OCI-LY7 (cell line): Measurements from ENCODE around the gene FAM174B. TPM values are rescaled to one million over a fixed set of nuclear protein-coding genes. Genes with fewer than 3 reads are reported as not detected.

Source experiments
- BruUV-seq: library from RNA; stranded (reverse); fragments of 400-500 nt; replicated peaks from 2 replicates; lab custom pipeline; 2021; lab: Mats Ljungman, UMichigan
- CTCF ChIA-PET: fragments of 300-600 bp; sonication (Branson Sonifier 250); formaldehyde crosslinking; loops from one replicate; lab custom pipeline; 2022; ENCODE audit warnings: antibody characterized with exemption; ENCODE audit not compliant: unreplicated experiment; lab: Charles Lee
- POLR2A ChIA-PET: fragments of 300-600 bp; sonication (Branson Sonifier 250); formaldehyde crosslinking; loops from one replicate; lab custom pipeline; 2022; ENCODE audit warnings: antibody characterized with exemption; lab: Charles Lee
- DNase-seq: peaks from one replicate; pipeline ENCODE4 v3.0.0-alpha.2; 2015; ENCODE audit warnings: low spot score
- H2AFZ ChIP-seq: fragments of 200-600 bp; sonication (generic), shearing (Covaris generic); 2 replicates; pipeline ENCODE4 v1.6.1; 2014; ENCODE audit warnings: mild to moderate bottlenecking, antibody characterized with exemption, low read length, moderate library complexity
- H3K27ac ChIP-seq: fragments of 200-600 bp; sonication (generic); 2 replicates; pipeline ENCODE4 v1.5.1; 2014; ENCODE audit warnings: mixed run types, low read depth, mild to moderate bottlenecking, moderate library complexity, low read length, inconsistent platforms; ENCODE audit not compliant: poor library complexity, severe bottlenecking
- H3K36me3 ChIP-seq: fragments of 200-600 bp; sonication (generic); 2 replicates; pipeline ENCODE4 v1.6.1; 2014; ENCODE audit warnings: mild to moderate bottlenecking, antibody characterized with exemption, low read length, moderate library complexity, mixed read lengths; ENCODE audit not compliant: insufficient read depth
- H3K4me1 ChIP-seq: fragments of 200-600 bp; sonication (generic); 2 replicates; pipeline ENCODE4 v1.5.1; 2014; ENCODE audit warnings: mild to moderate bottlenecking, low read length; ENCODE audit not compliant: insufficient read depth, poor library complexity, severe bottlenecking
- H3K4me2 ChIP-seq: fragments of 200-600 bp; sonication (generic); 2 replicates; pipeline ENCODE4 v1.6.1; 2014; ENCODE audit warnings: mild to moderate bottlenecking, low read length
- H3K4me3 ChIP-seq: fragments of 200-600 bp; sonication (generic); 2 replicates; pipeline ENCODE4 v1.5.1; 2014; ENCODE audit warnings: mild to moderate bottlenecking, low read depth, low read length; ENCODE audit not compliant: poor library complexity, severe bottlenecking
- H3K79me2 ChIP-seq: fragments of 200-600 bp; sonication (generic); 2 replicates; pipeline ENCODE4 v1.6.1; 2016; ENCODE audit warnings: low read depth, mild to moderate bottlenecking, low read length, moderate library complexity, mixed read lengths; ENCODE audit not compliant: insufficient read depth
- H3K9me2 ChIP-seq: fragments of 200-600 bp; sonication (generic); 2 replicates; pipeline ENCODE4 v1.6.1; 2016; ENCODE audit warnings: mild to moderate bottlenecking, low read length, mixed read lengths; ENCODE audit not compliant: insufficient read depth
- H3K9me3 ChIP-seq: fragments of 200-600 bp; sonication (generic); 2 replicates; pipeline ENCODE4 v1.6.1; 2014; ENCODE audit warnings: mild to moderate bottlenecking, mixed run types, low read length, mixed read lengths
- H4K20me1 ChIP-seq: fragments of 200-600 bp; sonication (generic); 2 replicates; pipeline ENCODE4 v1.6.1; 2014; ENCODE audit warnings: mild to moderate bottlenecking, antibody characterized with exemption, low read length, moderate library complexity, mixed read lengths; ENCODE audit not compliant: insufficient read depth
- CTCF ChIP-seq: fragments of 200-600 bp; sonication (generic); conservative IDR thresholded peaks from 2 replicates; pipeline ENCODE4 v1.5.1; 2014; ENCODE audit warnings: mild to moderate bottlenecking, antibody characterized with exemption, low read length, moderate library complexity, mixed read lengths
- EZH2phosphoT487 ChIP-seq: fragments of 200-600 bp; sonication (generic); IDR thresholded peaks from 2 replicates; pipeline ENCODE4 v1.6.1; 2018; ENCODE audit warnings: low read depth, borderline replicate concordance, mild to moderate bottlenecking, mixed run types, antibody characterized with exemption, low read length, moderate library complexity, mixed read lengths
- intact Hi-C: fragments of 100-400 bp; cut with micrococcal nuclease; formaldehyde crosslinking; loops from one replicate; pipeline ENCODE4 v1.10.0; 2022; ENCODE audit not compliant: unreplicated experiment
- total RNA-seq, 2 experiments: library from RNA; depleted of rRNA in 1 of 2; stranded (reverse); fragments of >200 nt in 1 of 2; shearing (Covaris generic) in 1 of 2; gene quantifications; 2 replicates each; pipeline ENCODE4 v1.2.3, GENCODE V29; 2014 to 2022

The FAM174B gene
- total RNA-seq, 2 experiments from 2014 or later, result 1.3 to 24.4 TPM

- CTCF ChIA-PET, result no interaction called here
Measured at GRCh38 chr15:92580521-92580920, 75.1 kb downstream of the FAM174B start.

GRCh38 chr15:92579931-92580470 is 75.6 kb downstream of the FAM174B start:
- TF ChIP-seq EZH2phosphoT487, result no peak
- no peak for TF ChIP-seq CTCF
- POLR2A ChIA-PET, result interaction anchor here (0.6 kb wide), 1 partner anchor 85 kb away, joined by 3 read pairs; no protein-coding TSS in a partner anchor

More at GRCh38 chr15:92580521-92580920, 75.1 kb downstream of the FAM174B start:
- no peaks in the 10 kb centered on the region for H4K20me1 ChIP-seq
- no peaks in the 10 kb centered on the region for H3K79me2 ChIP-seq
- no peak overlapping the region for H2AFZ ChIP-seq
- no peaks in the 10 kb centered on the region for H3K9me2 ChIP-seq
- no peak for TF ChIP-seq CTCF
- TF ChIP-seq EZH2phosphoT487, result no peak
- H3K4me2 ChIP-seq, result no peak overlapping the region
- DNase-seq, result no peak
- POLR2A ChIA-PET, result interaction anchor here (0.6 kb wide), 1 partner anchor 84 kb away, joined by 3 read pairs; no protein-coding TSS in a partner anchor
- BruUV-seq, result no TSS peak
- H3K4me3 ChIP-seq, result no peak overlapping the region
- no peaks in the 10 kb centered on the region for H3K4me1 ChIP-seq
- no peak overlapping the region for H3K27ac ChIP-seq
- H3K9me3 ChIP-seq, result no peaks in the 10 kb centered on the region
- no peaks in the 10 kb centered on the region for H3K36me3 ChIP-seq
- intact Hi-C loops, result no loop called here

GRCh38 chr15:92579486-92579885 is 76.1 kb downstream of the FAM174B start:
- Histone ChIP-seq H3K9me2 (no peaks in the 10 kb centered on the region), H3K27ac (no peak overlapping the region), H3K4me3 (no peak overlapping the region), H3K9me3 (no peaks in the 10 kb centered on the region), H4K20me1 (no peaks in the 10 kb centered on the region), H3K4me1 (no peaks in the 10 kb centered on the region), H3K79me2 (no peaks in the 10 kb centered on the region), H2AFZ (no peak overlapping the region), H3K4me2 (no peak overlapping the region), H3K36me3 (no peaks in the 10 kb centered on the region)
- POLR2A ChIA-PET, result no interaction called here
- TF ChIP-seq CTCF (no peak), EZH2phosphoT487 (no peak)
- intact Hi-C loops, result no loop called here
- no TSS peak for BruUV-seq
- no peak for DNase-seq
- CTCF ChIA-PET, result no interaction called here

More at GRCh38 chr15:92579931-92580470, 75.6 kb downstream of the FAM174B start:
- Histone ChIP-seq H3K79me2 (no peaks in the 10 kb centered on the region), H3K9me2 (no peaks in the 10 kb centered on the region), H3K4me2 (no peak overlapping the region), H3K4me3 (no peak overlapping the region), H3K9me3 (no peaks in the 10 kb centered on the region), H3K4me1 (no peaks in the 10 kb centered on the region), H3K36me3 (no peaks in the 10 kb centered on the region), H3K27ac (no peak overlapping the region), H4K20me1 (no peaks in the 10 kb centered on the region), H2AFZ (no peak overlapping the region)
- intact Hi-C loops, result no loop called here
- CTCF ChIA-PET, result no interaction called here
- BruUV-seq, result no TSS peak
- no peak for DNase-seq
